Activated CD4-positive, CD25-positive, alpha-beta regulatory T cell treated with anti-CD3 and anti-CD28 coated beads, Interleukin-2, amount 50 U/mL, for 16 hours (primary cell): Measurements from ENCODE around the gene FREM1.

Source experiments
- DNase-seq: peaks from one replicate; pipeline ENCODE4 v3.0.0-alpha.2; 2020; ENCODE audit warnings: low read depth, low spot score

The FREM1 gene

GRCh38 chr9:14912859-14913258 is 2.6 kb upstream of the FREM1 start:
- DNase-seq, result no peak

GRCh38 chr9:14911046-14911445 is 818 bp upstream of the FREM1 start:
- no peak for DNase-seq

- DNase-seq, result no peak
Observed at GRCh38 chr9:14909601-14909960, 647 bp downstream of the FREM1 start.

- DNase-seq, result no peak
Observed at GRCh38 chr9:14909181-14909580, 1.0 kb downstream of the FREM1 start.

GRCh38 chr9:14908295-14909180 is 1.7 kb downstream of the FREM1 start:
- no peak for DNase-seq

GRCh38 chr9:14907696-14908095 is 2.5 kb downstream of the FREM1 start:
- no peak for DNase-seq

GRCh38 chr9:14907360-14907685 is 2.9 kb downstream of the FREM1 start:
- no peak for DNase-seq

- DNase-seq, result no peak
Observed at GRCh38 chr9:14906644-14907359, 3.4 kb downstream of the FREM1 start.

- no peak for DNase-seq
Observed at GRCh38 chr9:14906000-14906399, 4.2 kb downstream of the FREM1 start.

- no peak for DNase-seq
Observed at GRCh38 chr9:14903040-14903439, 7.2 kb downstream of the FREM1 start.

GRCh38 chr9:14902561-14902960 is 7.7 kb downstream of the FREM1 start:
- DNase-seq, result no peak

- no peak for DNase-seq
Observed at GRCh38 chr9:14899815-14900193, 10.4 kb downstream of the FREM1 start.

- no peak for DNase-seq
Observed at GRCh38 chr9:14899042-14899814, 11.0 kb downstream of the FREM1 start.

- no peak for DNase-seq
Observed at GRCh38 chr9:14895806-14896205, 14.4 kb downstream of the FREM1 start.

GRCh38 chr9:14893280-14893679 is 16.9 kb downstream of the FREM1 start:
- no peak for DNase-seq

- no peak for DNase-seq
Observed at GRCh38 chr9:14891332-14891731, 18.9 kb downstream of the FREM1 start.

GRCh38 chr9:14889451-14889850 is 20.8 kb downstream of the FREM1 start:
- DNase-seq, result no peak

- DNase-seq, result no peak
Observed at GRCh38 chr9:14888875-14889274, 21.4 kb downstream of the FREM1 start.

GRCh38 chr9:14888272-14888671 is 22.0 kb downstream of the FREM1 start:
- no peak for DNase-seq

- DNase-seq, result no peak
Observed at GRCh38 chr9:14887149-14887548, 23.1 kb downstream of the FREM1 start.

GRCh38 chr9:14883310-14883944 is 26.8 kb downstream of the FREM1 start:
- no peak for DNase-seq

- no peak for DNase-seq
Observed at GRCh38 chr9:14882090-14882489, 28.1 kb downstream of the FREM1 start.
